ENCODE results near the gene TBC1D25. TPM values are rescaled to one million over a fixed set of nuclear protein-coding genes. Genes with fewer than 3 reads are reported as not detected.

Gene TBC1D25, protein sequence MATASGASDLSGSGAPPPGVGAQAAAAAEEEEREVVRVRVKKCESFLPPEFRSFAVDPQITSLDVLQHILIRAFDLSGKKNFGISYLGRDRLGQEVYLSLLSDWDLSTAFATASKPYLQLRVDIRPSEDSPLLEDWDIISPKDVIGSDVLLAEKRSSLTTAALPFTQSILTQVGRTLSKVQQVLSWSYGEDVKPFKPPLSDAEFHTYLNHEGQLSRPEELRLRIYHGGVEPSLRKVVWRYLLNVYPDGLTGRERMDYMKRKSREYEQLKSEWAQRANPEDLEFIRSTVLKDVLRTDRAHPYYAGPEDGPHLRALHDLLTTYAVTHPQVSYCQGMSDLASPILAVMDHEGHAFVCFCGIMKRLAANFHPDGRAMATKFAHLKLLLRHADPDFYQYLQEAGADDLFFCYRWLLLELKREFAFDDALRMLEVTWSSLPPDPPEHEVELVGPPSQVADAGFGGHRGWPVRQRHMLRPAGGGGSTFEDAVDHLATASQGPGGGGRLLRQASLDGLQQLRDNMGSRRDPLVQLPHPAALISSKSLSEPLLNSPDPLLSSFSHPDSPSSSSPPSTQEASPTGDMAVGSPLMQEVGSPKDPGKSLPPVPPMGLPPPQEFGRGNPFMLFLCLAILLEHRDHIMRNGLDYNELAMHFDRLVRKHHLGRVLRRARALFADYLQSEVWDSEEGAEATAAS
- total RNA-seq, result 16.4 and 19.9 TPM in 2 replicates
- long read RNA-seq, partial matches to known transcripts, result 0 of 4 reads
- long read RNA-seq, other reads (novel, unspliced or antisense), result 4 of 4 reads

DNA sequence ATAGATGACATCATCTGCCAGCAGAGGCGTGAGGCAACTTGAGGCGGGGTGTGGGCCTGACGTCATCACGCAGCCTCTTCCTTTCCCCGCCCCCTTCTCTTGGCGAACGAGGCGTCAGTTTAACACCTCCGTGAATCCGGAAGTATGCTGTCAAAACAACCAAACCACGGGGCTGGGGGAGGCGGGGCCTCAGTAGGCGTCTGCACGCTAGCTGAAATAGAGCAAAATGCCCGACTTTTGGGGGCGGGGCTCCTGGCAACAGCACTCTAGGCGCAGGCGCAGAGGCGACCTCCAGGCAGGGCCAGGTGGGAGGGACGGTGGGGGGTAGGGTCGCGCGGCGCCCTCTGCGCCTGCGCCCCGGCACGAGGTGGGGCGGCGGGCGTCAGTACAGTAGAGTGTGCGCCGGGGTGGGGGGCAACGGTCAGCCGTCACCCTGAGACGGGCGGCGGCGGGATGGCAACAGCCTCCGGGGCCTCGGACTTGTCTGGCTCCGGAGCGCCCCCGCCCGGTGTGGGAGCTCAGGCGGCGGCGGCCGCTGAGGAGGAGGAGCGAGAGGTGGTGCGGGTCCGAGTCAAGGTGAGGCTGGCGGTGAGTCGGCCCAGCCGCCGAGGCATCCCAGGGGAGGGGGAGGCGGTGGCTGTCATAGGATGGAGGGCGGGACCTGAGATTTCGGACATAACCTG, at the start of gene TBC1D25:
Gene TBC1D25, plus strand, starts transcription at position 370 of the 683 bp plus-strand sequence. Its CDS starts 84 bp downstream, at position 454.
- DNase-seq (ENCODE audit: extremely low spot score, unreplicated experiment), result peak; percentile 98
- peak within 1 kb of the TSS; percentile 89 for H3K27ac Mint-ChIP-seq (ENCODE audit: unreplicated experiment)
- TF ChIP-seq CTCF (IDR thresholded peaks at IDR 0.05), result peak; percentile 58
- H3K9me3 Mint-ChIP-seq (ENCODE audit: unreplicated experiment), result peaks cover 8% of the 10 kb centered on the region
- H3K27me3 Mint-ChIP-seq (ENCODE audit: unreplicated experiment), result no peaks in the 10 kb centered on the region
- peaks cover 13% of the 10 kb centered on the region for H3K4me1 Mint-ChIP-seq (ENCODE audit: unreplicated experiment)
- peaks cover 8% of the 10 kb centered on the region for H3K36me3 Mint-ChIP-seq (ENCODE audit: unreplicated experiment)
- H3K4me3 Mint-ChIP-seq (ENCODE audit: unreplicated experiment), result peak within 1 kb of the TSS; percentile 85

DNA sequence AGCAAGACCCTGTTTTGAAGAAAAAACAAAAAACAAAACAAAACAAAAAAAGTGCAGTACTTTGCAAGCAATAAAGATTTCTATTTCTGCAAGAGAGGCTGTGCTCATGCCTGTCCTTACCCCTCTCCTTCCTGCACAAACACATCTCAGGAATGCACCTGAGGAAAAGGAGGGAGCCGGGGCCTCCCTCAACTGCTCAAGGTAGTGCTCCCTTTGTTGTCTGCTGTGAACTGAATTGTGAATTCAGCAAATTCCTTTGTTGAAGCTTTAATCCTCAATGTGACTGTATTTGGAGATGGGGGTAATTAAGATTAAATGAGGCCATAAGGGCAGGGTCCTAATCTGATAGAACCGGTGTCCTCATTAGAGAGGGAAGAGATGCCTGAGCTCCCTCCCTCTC, 49.6 kb upstream of the TBC1D25 start:
- no peak for DNase-seq (ENCODE audit: extremely low spot score, unreplicated experiment)
- no peak for TF ChIP-seq CTCF (IDR thresholded peaks at IDR 0.05)
- Mint-ChIP-seq H3K4me3 (ENCODE audit: unreplicated experiment) (no peak overlapping the region), H3K27me3 (ENCODE audit: unreplicated experiment) (no peaks in the 10 kb centered on the region), H3K36me3 (ENCODE audit: unreplicated experiment) (no peaks in the 10 kb centered on the region), H3K27ac (ENCODE audit: unreplicated experiment) (no peak overlapping the region), H3K4me1 (ENCODE audit: unreplicated experiment) (peaks cover 31% of the 10 kb centered on the region), H3K9me3 (ENCODE audit: unreplicated experiment) (peaks cover 5% of the 10 kb centered on the region)

DNA sequence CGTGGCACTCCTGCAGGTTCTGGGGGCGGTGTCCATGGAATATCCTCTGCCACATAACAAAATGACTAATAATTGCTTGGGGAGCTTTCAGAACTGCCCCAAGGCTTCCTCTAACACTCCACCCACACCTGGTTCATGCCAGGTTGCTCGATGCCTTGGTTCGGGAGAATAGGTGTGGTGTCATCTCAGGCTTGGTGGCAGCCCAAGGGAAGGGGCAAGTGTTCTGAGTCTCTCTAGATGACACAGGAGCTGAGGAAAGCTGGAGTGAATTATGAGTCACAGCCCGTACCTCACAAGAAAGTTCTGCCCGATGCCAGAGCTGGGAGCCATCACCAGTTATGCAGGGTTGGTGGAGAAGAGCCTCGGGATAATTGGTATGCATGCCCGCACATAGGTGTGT, 48.9 kb upstream of the TBC1D25 start:
- no peaks in the 10 kb centered on the region for H3K27me3 Mint-ChIP-seq (ENCODE audit: unreplicated experiment)
- H3K9me3 Mint-ChIP-seq (ENCODE audit: unreplicated experiment), result peaks cover 5% of the 10 kb centered on the region
- no peak for DNase-seq (ENCODE audit: extremely low spot score, unreplicated experiment)
- no peak overlapping the region for H3K27ac Mint-ChIP-seq (ENCODE audit: unreplicated experiment)
- H3K4me1 Mint-ChIP-seq (ENCODE audit: unreplicated experiment), result peaks cover 29% of the 10 kb centered on the region
- H3K4me3 Mint-ChIP-seq (ENCODE audit: unreplicated experiment), result no peak overlapping the region
- no peak for TF ChIP-seq CTCF (IDR thresholded peaks at IDR 0.05)
- no peaks in the 10 kb centered on the region for H3K36me3 Mint-ChIP-seq (ENCODE audit: unreplicated experiment)

DNA sequence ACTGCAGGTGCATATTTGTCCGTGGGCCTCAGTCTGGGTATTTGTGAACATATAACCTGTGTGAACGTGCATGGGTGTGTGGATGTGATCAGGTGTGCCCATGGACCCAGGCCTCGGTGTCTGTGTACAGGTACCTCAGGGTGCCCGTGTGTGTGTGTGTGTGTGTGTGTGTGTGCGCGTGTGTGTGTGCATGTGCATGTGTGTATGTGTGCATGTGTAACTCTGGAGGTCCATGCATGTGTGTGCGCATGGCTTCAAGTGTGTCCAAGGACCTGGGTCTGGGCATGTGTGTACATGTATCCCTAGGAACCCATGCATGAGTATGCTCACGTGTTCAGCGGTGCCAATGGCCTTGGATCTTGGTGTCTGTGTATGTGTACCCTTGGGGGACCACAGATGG, 47.7 kb upstream of the TBC1D25 start:
- Mint-ChIP-seq H3K9me3 (ENCODE audit: unreplicated experiment) (peaks cover 5% of the 10 kb centered on the region), H3K4me3 (ENCODE audit: unreplicated experiment) (no peak overlapping the region), H3K27ac (ENCODE audit: unreplicated experiment) (peak overlapping the region; percentile 78), H3K36me3 (ENCODE audit: unreplicated experiment) (no peaks in the 10 kb centered on the region), H3K27me3 (ENCODE audit: unreplicated experiment) (no peaks in the 10 kb centered on the region), H3K4me1 (ENCODE audit: unreplicated experiment) (peaks cover 30% of the 10 kb centered on the region)
- no peak for TF ChIP-seq CTCF (IDR thresholded peaks at IDR 0.05)
- DNase-seq (ENCODE audit: extremely low spot score, unreplicated experiment), result no peak
